ENCODE results near the gene ERBB4. TPM values are rescaled to one million over a fixed set of nuclear protein-coding genes. Genes with fewer than 3 reads are reported as not detected.

The ERBB4 gene
- total and polyA plus RNA-seq, 7 donors: under 0.01 to 0.33 (median 0.08) TPM; not detected in 1

GRCh38 chr2:212337486-212338343, 200.9 kb downstream of the ERBB4 start:
- H3K36me3 ChIP-seq: no peaks in the 10 kb centered on the region
- H3K9me3 ChIP-seq: no peaks in the 10 kb centered on the region
- TF ChIP-seq POLR2AphosphoS5 (IDR thresholded peaks at IDR 0.05) (no peak), POLR2A (IDR thresholded peaks at IDR 0.05) (no peak), CTCF (IDR thresholded peaks at IDR 0.05) (no peak), EP300 (IDR thresholded peaks at IDR 0.05) (no peak)
- DNase-seq: no peak
- no peaks in the 10 kb centered on the region for H3K27me3 ChIP-seq
- H3K4me1 ChIP-seq: no peaks in the 10 kb centered on the region
- no peak overlapping the region for H3K4me3 ChIP-seq
- no peak overlapping the region for H3K27ac ChIP-seq
- 79 to 85% methylated on average over 4 of the region's 4 CpGs for WGBS, 2 donors
- intact Hi-C loops (cut with DNase I): loop anchor here (10.0 kb wide), 1 partner anchor 197 kb away; the partner anchor contains the start of gene ERBB4

- Histone ChIP-seq H3K36me3 (no peaks in the 10 kb centered on the region), H3K4me3 (no peak overlapping the region), H3K27ac (no peak overlapping the region), H3K4me1 (no peaks in the 10 kb centered on the region), H3K9me3 (no peaks in the 10 kb centered on the region), H3K27me3 (no peaks in the 10 kb centered on the region)
- 53 to 72% methylated on average over 2 of the region's 2 CpGs for WGBS, 2 donors
- intact Hi-C loops (cut with DNase I): loop anchor here (10.0 kb wide), 1 partner anchor 198 kb away; the partner anchor contains the start of gene ERBB4
- DNase-seq: no peak
- TF ChIP-seq CTCF (IDR thresholded peaks at IDR 0.05) (no peak), POLR2AphosphoS5 (IDR thresholded peaks at IDR 0.05) (no peak), POLR2A (IDR thresholded peaks at IDR 0.05) (no peak), EP300 (IDR thresholded peaks at IDR 0.05) (no peak)
Observed at GRCh38 chr2:212337036-212337435, 201.6 kb downstream of the ERBB4 start.

- no peak overlapping the region for H3K4me3 ChIP-seq
- H3K27me3 ChIP-seq: no peaks in the 10 kb centered on the region
- no peaks in the 10 kb centered on the region for H3K9me3 ChIP-seq
- intact Hi-C loops (cut with DNase I): loop anchor here (10.0 kb wide), 1 partner anchor 205 kb away; the partner anchor contains the start of gene ERBB4
- DNase-seq: peak; percentile 56
- WGBS, 2 donors: 52 to 71% methylated on average over 4 of the region's 4 CpGs
- peaks cover 0 to 21% (median 5%) of the 10 kb centered on the region in 4 donors for H3K4me1 ChIP-seq
- peak overlapping the region in 2 of 4 donors; percentile 46 to 47 for H3K27ac ChIP-seq
- TF ChIP-seq POLR2A (IDR thresholded peaks at IDR 0.05) (no peak), CTCF (IDR thresholded peaks at IDR 0.05) (no peak), EP300 (IDR thresholded peaks at IDR 0.05) (no peak), POLR2AphosphoS5 (IDR thresholded peaks at IDR 0.05) (no peak)
- no peaks in the 10 kb centered on the region for H3K36me3 ChIP-seq
Observed at GRCh38 chr2:212330263-212330662, 208.3 kb downstream of the ERBB4 start.

GRCh38 chr2:212328712-212329496, 209.7 kb downstream of the ERBB4 start:
- peaks cover 0 to 21% (median 5%) of the 10 kb centered on the region in 4 donors for H3K4me1 ChIP-seq
- TF ChIP-seq CTCF (IDR thresholded peaks at IDR 0.05) (no peak), POLR2A (IDR thresholded peaks at IDR 0.05) (no peak), POLR2AphosphoS5 (IDR thresholded peaks at IDR 0.05) (no peak), EP300 (IDR thresholded peaks at IDR 0.05) (no peak)
- intact Hi-C loops (cut with DNase I): no loop called here

More at GRCh38 chr2:212328712-212329496, 209.7 kb downstream of the ERBB4 start:
- no peak for DNase-seq
- H3K27ac ChIP-seq: peak overlapping the region in 3 of 4 donors; percentile 5 to 46 (median 30)
- H3K4me3 ChIP-seq: no peak overlapping the region
- H3K27me3 ChIP-seq: no peaks in the 10 kb centered on the region
- H3K9me3 ChIP-seq: no peaks in the 10 kb centered on the region
- H3K36me3 ChIP-seq: no peaks in the 10 kb centered on the region
